Non-pigmented ciliary epithelial cell (primary cell): ENCODE results near the gene SLC24A3.

Experiments used
- DNase-seq: peaks from one replicate; pipeline ENCODE4 v3.0.0-alpha.2; 2010; ENCODE audit warnings: low read depth

The SLC24A3 gene

GRCh38 chr20:19212469-19212815, at the start of gene SLC24A3:
Gene SLC24A3 (plus strand): TSS chr20:19212642.
- DNase-seq, result no peak

DNA sequence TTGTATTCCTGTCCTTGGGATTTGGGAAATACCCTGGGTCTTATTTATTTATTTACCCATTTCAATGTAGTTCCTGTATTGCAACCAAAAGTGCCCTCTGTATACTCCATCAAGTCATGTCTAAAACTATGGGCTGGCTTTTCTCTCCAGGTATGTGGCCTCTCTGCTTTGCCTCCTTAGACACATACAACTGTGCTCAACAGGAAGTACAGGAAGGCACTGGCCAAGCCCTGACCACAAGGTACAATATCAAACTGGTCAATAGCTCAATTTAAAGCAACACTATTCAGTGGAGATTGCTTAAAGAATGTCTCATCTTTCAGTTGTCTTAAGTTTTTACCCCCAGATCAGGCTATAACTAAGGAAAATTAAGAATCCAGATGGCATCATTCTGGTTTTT, 42.3 kb upstream of the SLC24A3 start:
- DNase-seq, result no peak

DNA sequence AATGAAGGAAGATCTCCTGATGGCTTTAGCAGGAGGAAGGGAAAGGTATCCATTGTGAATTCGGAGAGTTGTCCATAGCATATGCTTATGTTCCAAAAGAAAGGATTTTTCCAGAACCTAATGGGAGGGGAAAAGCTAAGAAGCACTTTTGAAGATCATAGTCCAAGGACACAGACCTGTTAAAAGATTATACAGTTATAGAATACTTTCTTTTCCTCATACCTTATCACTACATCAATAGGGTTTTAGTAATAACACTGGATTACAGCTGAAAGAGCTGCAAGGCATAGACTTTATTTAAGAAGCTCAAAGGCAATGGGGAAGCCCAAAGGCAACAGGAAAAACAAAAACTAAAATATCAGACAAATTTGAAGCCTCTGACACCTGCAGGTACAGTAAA, 39.8 kb upstream of the SLC24A3 start:
- DNase-seq, result no peak

DNA sequence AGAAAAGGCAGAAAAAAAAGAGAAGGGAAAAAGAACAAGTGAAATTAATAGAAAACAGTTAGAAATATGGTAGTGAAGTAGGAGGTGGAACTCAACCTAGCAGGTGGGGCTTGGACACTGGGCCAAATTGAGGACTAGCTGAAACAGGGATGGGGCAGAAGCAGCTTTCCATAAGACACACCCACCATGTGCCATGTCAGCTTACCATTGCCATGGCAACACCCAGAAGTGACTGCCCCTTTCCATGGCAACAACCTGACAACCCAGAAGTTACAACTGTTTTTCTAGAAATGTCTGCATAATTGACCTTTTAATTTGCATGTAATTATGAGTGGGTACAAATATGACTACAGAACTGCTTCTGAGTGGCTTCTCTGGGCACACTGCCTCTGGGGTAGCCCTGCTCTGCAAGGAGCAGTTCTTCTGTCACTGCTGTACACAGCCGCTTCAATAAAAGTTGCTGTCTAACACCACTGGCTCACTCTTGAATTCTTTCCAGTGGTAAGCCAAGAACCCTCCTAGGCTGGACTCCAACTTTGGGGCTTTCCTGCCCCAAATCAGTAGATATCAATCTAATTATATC, 35.9 kb upstream of the SLC24A3 start:
- no peak for DNase-seq

DNA sequence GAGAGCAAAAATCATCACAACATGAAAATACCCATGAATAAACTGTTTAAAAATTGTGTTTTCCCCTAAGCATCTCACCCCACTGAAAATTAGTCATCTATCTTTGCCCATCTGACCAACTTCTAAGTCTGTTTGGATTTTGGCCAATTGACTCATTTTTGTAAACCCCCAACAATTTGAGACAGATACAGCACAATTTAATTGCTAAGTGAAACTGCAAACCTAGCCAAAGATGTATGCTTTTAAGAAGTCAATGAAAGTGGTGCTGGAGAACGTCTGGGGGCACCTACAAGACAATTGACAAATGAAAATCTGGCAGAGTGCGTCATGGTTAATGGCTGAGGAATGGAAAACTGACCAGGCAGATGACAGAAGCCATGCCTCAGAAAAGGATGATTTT, 30.9 kb upstream of the SLC24A3 start:
- no peak for DNase-seq

GRCh38 chr20:19185083-19185482, 27.4 kb upstream of the SLC24A3 start:
- no peak for DNase-seq

GRCh38 chr20:19193349-19193748, 19.1 kb upstream of the SLC24A3 start:
- DNase-seq, result no peak

DNA sequence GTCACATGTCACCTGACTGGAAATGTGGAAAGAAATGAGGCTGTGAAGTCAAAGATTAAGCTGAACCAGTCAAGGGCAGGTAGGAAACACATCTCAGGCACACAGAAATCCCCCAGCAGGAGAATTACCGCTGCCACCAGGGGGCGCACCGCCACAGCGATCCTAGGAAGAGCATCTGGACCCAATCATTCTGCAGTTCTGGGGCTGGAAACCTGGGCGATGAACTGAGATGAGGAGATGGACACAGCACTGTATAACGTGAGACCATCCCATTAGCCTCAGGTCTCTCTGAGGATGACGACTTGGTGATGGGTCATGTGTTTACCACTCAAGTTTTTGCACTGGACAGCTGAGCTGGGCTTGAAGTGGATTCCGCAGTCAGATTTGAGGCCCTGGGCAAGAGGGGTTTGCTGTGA, 6.5 kb upstream of the SLC24A3 start:
- no peak for DNase-seq

- no peak for DNase-seq
Measured at GRCh38 chr20:19207541-19207940, 4.9 kb upstream of the SLC24A3 start.

GRCh38 chr20:19210391-19211155, 1.9 kb upstream of the SLC24A3 start:
- no peak for DNase-seq

DNA sequence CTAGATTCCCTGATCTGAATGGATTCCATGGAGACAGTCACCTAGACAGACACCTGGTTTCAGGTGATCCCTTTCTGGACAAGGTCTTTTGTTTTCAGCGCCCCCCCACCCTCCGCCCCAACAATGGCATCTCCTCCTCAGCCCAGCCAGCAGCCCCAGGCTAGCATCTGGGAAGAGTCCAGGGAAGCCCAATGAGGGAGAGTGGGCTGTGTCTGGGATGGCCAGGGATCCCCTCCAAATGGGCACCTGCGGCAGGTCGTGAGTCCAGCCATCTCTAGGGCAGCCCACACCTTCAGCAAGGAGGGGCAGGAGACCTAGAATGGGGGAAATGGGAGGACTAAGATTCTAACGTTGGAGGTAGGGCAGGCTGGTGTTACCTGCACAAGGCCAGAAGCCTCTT, 1.2 kb upstream of the SLC24A3 start:
- no peak for DNase-seq

DNA sequence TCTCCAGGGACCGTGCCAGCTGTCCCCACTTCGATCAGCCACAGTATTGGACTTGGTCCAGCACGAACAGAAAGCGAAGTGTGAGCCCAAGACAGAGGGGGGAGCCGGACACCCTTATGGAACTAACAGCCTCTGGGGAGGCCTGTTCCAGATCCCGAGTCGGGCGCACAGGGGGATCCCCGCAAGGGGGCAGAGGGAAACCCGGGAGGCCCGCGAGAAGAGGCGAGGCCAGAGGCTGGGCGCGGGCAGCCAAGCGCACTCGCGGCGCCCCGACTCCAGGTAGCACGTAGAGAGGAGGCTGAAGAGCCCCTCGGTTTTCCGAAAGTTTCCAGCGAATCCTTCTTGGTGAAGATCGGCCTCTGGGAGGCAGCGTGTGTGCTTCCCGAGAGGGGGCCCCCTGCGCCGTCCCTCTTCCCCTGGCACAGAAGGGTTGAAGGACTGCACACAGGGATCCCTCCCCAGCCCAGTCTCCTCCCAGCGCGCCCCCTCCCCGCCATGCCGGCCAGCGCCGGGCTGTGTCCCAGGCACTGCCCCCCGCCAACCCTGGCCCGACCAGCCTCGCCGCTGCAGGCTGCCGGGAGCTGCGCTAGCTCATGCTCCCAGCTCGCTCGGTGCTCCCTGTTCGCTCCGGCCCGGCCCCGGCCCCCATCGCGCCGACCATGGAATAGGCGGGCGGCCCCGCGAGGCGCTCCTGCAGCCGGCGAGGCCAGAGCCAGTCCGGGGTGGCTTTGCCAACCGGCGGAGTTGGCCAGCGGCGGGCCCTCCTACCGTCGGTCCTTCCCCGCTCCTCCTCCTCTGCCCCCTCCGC, 577 bp upstream of the SLC24A3 start:
- no peak for DNase-seq

- no peak for DNase-seq
Measured at GRCh38 chr20:19212821-19213502, 520 bp downstream of the SLC24A3 start.

DNA sequence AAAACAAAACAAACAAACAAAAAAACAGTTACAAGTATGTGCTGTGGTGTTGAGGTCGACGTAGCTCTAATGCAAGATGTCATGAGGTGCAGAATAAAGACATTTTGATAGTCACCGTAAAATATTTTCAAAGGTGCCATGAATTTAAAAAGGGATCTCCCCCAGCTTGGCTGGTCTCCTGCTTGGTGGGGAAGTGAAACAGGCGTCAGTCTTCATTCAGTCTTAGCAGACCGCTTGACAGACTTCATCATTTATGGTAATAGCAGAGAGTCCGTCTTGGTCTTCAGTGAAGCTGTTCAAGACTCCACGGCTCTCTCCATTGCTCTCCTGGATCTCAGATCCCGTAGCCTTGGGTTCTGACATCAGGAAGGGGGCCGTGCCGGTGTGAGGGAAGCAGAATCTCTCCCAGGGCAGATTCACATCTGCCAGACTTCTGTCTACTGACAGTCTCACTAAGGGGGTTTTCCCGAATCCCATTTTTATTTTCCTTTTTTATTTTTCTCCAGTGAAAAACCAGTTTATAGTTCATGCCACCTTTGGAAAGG, 1.6 kb downstream of the SLC24A3 start:
- DNase-seq, result no peak

DNA sequence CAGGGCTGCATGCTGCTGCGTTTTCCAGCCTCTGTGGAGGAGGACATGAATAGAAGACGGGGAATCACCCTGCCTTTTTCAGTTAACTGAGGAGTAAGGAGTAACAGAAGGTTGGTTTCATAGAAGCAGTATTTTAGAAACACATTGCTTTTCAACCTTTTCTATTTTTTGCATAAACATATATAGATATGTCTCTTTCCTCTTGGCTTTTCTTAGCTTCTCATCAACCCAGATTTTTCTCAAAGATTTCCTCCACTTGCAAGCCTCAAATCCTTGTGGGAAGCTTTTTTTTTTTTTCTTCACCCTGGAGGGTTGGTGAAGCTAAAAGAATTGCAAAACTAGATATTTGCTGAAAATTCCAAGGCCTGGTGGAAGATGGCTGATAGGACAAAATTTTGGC, 6.0 kb downstream of the SLC24A3 start:
- no peak for DNase-seq

DNA sequence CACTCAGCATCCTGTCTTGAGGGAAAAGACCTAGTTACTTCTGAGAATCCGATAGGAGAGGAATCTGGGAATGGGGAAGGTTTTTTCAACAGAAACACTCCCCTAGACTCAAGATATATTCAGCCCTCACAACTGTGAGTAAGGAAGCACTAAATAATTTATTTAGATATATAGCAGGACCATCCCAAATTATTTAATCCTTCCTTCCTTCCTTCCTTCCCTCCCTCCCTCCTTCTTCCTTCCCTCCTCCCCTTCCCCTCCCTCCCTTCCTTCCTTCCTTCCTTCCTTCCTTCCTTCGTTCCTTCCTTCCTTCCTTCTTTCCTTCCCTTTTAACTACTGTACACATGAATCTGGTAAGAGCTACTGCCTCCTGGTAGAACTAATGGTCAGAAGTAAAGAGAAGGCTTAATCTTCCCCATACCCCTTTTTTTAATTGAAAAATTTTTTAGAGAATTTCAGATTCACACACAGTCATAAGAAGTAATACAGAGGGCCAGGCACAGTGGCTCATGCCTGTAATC, 10.1 kb downstream of the SLC24A3 start:
- DNase-seq, result no peak

- no peak for DNase-seq
Measured at GRCh38 chr20:19223640-19224039, 11.2 kb downstream of the SLC24A3 start.

GRCh38 chr20:19231359-19232035, 19.1 kb downstream of the SLC24A3 start:
- DNase-seq, result no peak

DNA sequence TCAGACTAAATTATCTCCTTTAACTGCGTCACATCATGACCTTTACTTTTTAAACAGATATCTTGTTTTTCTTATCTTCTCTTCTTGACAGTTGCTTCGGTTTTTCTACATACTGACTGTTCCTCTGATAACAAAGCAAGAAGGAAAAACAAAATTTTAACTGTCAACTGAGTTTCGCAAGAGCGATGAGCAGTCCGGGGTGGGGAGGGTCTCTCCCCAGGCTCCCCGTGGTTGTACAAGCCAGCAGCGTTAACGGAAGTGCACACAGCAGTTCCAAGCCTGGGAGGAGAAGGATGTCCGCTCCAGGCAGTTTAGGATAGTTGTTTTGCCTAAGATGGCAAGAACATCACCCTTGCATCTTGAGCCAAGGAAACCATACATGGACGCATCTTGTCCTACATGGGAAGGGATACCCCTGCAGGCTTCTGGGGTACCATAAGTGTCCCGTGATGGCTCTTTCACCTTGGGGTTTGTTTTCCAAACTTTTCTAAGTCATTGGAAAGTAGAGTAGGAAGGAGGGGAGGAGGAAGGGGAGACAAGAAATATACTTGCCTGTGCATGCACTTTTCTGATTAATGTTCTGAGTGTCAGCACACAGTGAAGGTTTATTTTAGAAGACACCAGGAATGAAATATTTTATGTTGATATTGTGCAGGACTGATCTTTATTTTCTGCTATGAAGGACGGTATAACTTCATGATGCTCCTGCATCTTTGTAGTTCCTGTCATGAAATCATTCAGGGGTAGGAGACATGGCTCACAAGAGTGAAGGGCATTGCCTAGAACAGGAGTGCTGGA, 20.8 kb downstream of the SLC24A3 start:
- no peak for DNase-seq

DNA sequence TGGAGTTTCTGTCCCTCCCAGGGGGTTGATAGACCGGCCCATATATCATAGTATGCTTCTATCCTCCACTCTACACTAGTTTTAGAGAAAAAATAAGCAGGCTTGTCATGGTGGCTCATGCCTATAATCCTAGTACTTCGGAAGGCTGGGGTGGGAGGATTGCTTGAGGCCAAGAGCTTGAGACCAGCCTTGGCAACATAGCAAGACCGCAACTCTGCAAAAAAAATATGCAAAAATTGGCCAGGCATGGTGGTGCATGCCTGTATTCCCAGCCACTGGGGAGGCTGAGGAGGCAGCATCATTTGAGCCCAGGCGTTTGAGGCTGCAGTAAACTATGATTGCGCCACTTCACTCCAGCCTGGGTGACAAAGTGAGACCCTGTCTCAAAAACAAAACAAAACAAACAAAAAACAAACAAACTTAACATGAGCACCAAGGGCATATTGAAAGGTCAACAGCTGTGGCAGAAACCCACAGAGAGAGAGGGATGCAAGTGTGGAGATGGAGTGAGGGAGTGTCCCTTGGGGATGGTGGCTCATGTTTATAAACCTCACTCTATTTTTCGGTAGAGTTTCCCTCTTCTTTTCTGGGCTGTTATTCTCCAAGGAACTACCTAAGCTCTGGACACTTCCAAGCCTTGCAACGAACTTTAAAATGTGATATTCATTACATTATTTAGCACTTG, 24.1 kb downstream of the SLC24A3 start:
- no peak for DNase-seq
